HG03175 (cell line): ENCODE results near the gene LMF1.

Source experiments
- ATAC-seq: cut with Tn5 transposase; IDR thresholded peaks from one replicate; pipeline ENCODE4 v1.9.1; 2021; ENCODE audit warnings: mild to moderate bottlenecking, moderate library complexity; ENCODE audit not compliant: unreplicated experiment

Gene LMF1

DNA sequence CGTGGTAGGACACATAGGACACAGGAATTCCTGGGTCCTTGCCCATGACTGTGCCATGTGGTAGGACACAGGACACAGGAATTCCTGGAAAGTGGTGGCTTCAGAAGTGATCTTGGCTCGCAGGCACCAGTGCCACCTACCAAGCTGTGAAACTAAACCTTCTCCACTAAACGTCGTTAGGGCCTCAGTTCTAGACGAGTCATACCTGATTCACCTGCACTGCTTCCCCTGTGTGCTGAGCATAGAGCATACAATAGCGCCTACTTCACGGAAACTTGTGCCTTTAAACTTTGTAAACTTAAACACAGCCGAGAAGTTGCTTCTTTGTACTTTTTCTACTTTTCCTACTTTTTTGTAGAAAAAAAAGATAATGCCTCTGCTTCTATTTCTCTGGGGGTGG, 15.6 kb upstream of the LMF1 start:
- no peak for ATAC-seq

DNA sequence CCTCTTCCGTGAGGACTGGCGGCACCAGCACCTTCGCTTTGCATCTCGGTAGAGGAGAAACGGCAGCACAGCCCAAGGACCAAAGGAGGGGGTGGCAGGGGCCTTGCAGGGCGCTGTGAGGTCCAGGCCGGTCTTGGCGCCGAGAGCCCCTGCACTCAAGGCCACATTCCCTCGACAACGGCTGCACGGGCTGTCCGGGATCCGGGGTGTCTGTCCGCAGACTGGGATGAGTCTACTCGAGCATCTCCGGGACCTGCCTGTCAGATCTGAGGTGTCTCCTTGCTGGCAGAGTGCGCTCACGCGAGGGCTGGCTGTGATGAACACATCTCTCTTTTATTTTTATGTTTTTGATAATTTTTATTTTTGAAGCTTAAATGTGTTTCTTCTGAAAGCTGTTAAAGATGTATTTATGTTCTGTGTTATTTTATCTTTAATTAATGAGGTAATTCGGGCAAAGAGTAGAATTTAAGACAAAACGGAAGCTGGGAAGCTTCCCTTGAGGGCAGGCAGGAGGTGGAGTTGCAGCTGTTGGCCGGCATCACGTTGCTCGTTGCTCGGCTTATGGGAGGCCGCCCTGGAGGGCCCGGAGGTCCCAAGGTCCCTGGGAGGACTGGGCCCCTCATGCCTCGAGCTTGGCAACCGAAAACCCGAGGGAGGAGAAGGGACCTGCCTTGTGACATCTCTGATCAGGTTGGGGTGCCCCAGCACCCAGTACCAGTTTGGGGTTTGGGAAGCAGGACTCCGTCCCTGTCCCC, 15.0 kb upstream of the LMF1 start:
- ATAC-seq, result no peak

DNA sequence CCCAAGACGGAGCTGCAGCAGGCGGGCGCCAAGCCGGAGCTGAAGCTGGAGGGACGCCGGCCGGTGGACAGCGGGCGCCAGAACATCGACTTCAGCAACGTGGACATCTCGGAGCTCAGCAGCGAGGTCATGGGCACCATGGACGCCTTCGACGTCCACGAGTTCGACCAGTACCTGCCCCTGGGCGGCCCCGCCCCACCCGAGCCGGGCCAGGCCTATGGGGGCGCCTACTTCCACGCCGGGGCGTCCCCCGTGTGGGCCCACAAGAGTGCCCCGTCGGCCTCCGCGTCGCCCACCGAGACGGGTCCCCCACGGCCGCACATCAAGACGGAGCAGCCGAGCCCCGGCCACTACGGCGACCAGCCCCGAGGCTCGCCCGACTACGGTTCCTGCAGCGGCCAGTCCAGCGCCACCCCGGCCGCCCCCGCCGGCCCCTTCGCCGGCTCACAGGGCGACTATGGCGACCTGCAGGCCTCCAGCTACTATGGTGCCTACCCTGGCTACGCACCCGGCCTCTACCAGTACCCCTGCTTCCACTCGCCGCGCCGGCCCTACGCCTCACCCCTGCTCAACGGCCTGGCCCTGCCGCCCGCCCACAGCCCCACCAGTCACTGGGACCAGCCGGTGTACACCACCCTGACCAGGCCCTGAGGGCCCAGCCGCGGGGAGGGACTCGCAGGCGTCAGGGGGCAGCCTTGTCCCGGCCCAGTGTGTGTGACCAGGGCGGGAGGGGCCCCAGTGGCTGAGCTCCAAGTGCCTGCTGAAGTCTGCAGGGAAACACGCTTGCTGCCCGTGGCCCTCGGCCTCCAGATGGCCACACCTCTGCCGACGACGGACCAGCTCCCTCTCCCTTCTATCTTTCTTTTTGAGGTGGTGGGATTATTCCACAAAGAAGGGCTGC, 14.2 kb upstream of the LMF1 start:
- ATAC-seq, result no peak

DNA sequence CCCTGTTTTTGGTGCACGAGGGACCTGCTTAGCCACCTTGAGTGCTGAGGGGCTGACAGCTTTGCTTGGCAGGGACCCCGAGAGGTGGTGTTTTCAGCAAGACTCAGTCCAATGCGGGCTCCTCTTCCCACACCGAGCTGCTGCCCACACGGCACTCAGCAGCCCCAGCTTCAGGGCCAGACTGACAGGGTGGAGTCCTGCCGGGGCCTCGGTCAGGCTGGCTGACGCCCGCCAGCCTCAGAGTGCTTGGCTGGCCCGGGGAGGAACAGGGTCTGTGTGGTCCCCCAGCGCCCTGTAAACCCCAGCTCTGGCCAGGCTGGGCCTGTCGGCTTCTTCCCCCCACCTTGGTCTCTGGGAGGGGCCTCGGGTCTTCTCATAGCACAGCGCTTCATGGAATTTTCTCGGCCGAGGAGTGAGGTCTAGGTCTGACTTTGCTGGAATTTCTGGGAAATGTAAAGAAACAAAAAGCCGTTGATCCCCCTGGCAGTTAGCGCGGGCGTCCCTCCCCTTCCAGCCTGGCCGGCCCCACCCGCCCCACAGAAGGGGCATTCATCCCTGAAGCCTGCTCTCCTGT, 13.4 kb upstream of the LMF1 start:
- ATAC-seq, result no peak

DNA sequence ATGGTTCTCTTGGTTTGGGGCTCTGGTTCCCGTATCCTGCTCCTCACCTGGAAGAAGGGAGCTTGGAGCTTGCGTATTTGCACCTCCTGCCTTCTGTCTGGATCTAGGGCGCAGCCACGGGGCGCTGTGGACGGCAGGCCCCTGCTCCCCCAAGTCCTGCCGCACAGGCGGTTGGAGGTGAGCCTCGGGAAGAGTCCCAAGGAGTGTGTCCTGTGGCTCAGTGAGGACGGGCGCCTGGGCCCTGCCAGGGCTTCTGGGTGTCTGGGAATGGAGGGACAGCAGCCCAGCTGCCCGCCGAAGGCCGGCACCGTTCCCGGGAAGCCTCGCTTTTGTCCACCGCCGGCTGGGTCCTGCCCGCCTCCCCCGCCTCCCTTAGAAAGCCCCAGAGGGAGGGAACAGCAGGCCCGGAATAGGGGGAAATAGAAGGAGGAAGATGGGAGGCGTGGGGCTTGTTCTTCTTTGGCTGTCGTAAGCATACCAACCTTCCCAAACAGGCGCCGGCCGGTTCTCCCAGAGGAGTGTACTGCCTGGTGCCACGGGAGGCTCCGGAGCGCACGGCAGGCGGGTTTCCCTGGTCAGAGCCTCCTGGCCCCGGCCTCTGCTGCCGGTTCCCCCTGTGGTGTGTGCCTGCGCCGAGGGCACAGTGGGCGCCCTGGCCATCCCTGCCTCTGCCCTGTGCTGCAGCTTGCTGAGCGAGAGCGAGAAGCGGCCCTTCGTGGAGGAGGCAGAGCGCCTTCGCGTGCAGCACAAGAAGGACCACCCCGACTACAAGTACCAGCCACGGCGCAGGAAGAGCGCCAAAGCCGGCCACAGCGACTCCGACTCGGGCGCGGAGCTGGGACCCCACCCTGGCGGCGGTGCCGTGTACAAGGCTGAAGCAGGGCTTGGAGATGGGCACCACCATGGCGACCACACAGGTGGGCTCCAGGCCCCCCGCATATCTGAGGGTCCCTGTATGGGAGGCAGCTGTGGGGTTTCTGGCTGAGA, 12.6 kb upstream of the LMF1 start:
- no peak for ATAC-seq

DNA sequence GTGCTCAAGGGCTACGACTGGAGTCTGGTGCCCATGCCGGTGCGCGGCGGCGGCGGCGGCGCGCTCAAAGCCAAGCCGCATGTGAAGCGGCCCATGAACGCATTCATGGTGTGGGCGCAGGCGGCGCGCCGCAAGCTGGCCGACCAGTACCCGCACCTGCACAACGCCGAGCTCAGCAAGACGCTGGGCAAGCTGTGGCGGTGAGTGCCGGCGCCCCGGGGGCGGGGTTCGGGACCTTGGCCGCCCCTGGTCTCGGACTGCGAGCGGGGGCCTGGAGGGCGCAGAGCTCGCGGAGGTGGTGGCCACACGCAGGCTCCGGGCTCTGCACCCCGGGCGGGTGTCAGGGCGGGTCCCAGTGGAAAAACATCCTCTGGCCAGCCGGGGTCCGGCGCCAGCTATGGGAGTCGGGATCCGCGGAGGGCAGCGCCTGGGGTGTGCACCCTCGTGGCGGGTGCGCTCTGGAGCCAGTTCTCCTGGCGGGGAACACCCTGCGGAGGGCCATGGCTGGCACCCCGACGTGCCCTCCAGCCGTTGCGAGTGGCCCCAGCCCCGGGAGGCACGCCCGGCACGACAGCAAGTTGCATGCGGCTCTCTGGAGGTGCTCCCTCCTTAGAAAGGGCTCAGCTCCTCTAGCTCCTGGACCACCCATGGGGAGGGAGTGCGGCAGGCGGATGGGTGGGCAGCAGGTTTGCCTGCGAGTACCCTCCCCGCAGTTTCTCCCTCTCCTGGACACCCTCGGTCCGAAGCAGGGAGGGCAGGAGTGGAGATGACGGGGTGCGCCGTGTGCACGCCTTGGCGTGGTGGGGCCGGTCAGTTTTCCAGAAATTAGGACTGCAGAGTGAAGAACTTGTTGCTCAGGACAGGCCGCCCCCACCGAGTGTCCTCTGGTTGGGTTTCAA, 11.6 kb upstream of the LMF1 start:
- ATAC-seq, result no peak

DNA sequence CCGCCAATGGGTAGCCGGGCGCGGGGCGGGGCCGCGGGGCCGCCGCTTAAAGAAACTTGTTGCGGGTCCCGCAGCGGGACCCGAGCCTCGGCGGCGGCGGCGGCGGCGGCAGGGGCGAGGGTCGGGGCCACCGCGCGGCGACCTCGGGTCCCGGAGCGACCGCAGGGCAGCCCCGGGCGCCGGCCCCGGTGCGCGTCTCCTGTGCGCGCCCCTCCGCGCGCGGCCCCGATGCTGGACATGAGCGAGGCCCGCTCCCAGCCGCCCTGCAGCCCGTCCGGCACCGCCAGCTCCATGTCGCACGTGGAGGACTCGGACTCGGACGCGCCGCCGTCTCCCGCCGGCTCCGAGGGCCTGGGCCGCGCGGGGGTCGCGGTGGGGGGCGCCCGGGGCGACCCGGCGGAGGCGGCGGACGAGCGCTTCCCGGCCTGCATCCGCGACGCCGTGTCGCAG, 10.9 kb upstream of the LMF1 start, which contains the start of gene SOX8:
Gene SOX8 (plus strand): TSS at position 76 of the 450 bp plus-strand sequence. CDS start 153 bp downstream, at position 229.
- no peak for ATAC-seq

DNA sequence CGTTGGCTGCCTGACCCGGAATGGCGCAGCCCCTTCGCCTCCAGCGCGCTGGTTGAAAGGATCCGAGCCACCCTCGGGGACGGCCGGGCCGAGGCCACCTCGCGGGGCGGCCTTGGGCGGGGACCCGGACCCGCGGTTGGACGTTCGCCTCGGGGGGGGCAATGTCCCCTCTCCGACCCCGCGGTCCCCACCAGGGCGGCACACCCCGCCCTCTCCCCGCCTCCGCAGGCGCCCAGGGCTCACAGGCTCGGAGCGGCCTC, 9.7 kb upstream of the LMF1 start:
- ATAC-seq, result no peak

DNA sequence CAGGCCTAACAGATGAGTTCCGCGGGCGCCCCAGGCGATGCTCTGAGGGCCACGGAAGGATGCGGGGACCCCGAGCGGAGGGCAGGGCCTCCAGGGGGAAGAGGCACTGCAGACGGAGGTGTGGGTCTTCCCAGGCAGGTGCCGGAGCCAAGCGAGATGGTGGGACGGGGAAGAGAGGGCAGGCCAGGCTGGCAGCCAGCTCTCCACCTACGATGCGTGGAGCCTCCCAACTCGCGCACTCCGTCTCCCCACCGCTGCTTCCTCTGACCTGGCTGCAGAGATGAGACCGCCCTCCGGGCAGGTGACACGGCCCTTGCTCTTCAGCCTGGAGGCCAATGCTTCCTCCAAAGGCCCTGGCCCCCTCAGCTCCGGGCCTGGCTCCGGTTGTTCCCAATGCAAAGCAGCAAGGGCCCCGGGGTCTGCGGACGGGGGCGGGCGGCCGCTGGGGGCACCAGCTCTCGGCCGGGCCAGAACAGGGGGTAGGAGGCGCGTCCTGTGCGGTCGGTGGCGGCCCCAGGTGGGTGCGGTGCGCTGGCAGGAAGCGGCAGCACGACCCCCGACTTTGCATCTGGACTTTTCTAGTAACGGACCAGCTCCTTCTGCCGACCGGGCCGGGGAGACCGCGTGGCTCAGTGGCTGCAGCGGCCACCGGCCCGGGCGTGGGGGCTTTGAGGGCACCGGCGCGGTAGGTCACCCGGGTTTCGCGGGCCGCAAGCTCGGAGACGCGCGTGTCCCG, 9.2 kb upstream of the LMF1 start:
- ATAC-seq, result no peak

DNA sequence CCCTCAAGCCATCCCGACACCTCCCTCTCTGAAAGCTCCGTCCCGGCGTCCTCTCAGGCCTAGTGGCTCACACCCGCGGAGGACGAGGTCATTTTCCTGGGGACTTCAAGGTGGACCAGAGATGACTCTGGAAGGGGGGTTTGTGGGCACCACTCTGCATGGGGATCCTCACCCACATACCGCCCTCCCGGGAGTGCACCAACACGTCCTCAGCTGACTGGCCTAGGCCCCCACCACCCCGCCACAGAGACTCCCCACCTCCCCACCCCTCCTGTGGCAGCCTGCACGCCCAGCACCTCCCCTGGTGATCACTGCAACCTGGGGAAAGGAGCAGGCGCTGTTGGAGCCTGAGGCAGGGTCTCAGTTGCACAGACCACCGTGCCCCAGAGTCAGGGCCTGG, 8.4 kb upstream of the LMF1 start:
- no peak for ATAC-seq

DNA sequence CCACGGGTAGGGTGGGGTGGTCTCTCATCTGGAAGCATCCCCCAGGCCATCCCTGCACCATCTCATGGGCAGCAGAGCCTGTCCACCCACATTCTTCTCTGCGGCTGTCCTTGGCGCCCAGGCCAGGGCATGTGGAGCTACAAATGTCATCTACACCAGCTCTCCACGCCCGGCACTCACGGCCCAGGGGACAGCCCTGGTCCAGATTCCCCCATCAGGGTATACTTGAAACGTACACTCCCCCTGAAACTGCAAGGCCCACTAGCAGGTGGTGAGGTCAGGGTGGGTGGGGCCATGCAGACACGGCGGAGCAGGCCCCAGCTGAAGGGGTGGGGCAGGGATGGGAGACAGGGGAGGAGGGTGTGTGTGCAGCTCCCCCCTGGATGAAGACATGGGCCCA, 7.6 kb upstream of the LMF1 start:
- ATAC-seq, result no peak

DNA sequence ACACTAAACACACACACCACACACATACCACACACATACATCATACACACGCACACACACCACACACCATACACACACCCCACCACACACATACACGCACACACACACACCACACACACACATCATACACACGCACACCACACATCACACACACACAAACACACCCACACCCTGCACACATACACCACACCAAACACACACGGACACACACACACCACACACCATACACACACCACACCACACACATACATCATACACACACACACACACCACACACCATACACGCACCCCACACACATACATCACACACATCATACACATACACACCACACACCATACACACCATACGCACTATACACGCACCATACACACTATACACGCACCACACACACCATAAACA, 7.1 kb upstream of the LMF1 start:
- no peak for ATAC-seq

DNA sequence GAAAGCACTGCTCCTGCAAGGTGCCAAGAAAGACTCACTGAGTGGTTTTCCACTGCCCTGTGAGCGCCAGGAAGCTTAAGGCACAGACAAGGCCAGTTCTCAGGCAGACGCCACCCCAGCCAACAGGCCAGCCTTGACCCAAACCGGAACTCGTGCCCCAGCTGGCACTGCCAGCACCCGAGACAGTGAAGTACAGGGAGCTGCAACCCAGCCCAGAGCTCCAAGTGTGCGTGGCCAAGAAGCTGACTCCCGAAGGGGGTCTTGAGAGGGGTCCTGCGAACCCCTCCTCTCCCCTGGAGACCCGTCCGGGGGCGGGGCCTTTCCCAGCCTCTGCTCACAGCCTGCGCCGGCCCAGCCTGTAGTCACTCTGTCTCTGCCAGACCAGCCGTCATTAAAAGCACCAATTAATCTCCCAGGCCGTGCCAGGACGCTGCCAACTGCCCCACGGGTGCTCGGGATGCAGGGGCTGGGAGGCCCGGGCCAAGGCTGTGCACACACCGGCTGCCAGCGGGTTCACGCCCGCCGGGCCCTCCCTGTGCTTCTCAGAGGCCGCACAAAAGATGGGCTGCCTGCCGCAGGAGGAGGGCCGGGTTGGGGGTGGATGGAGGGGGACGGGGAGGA, 6.4 kb upstream of the LMF1 start:
- no peak for ATAC-seq

DNA sequence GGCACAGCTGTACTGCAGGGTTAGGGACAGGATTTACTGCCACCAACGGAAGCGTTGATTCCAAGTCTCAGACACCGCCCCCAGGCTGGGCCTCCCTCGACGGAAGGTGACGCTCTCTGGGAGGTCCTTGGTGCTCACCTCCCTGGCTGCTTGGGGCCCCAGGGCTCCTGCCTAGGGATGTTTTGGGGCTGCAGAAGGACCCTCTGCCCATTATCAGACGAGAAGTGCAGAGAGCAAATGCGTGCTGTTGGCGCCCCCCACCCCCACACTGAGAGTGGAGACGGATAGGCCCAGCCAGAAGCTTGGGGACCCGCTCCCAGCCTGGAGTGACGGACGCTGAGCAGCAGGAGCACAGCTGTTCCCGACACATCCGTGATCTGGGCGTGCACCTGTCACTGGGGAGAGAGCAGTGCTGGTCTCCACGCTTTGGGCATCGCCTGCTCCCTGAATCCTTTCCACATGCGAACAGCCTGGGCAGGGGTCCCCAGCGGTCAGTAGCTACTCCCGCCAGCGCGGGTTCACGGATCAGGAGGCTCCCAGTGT, 5.7 kb upstream of the LMF1 start:
- ATAC-seq, result no peak

DNA sequence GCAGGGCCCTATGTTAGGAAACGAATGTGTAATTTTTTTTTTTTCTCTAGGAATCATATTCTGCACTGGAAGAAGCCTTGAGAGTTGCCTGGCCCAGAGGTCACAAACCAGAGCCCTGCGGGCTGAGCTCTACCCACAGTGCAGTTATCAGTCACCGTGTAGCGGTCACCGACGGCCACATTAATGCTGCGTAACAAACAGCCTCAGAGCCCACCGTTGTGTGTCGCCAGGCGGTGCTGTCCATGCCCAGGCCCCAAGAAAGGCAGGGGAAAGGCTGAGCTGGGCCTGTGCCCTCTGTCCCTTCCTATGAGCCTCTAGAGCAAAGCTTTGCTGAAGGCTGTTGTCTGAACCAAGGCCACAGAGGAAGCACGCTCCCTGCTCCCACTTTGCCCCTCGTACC, 4.5 kb upstream of the LMF1 start:
- ATAC-seq, result no peak

DNA sequence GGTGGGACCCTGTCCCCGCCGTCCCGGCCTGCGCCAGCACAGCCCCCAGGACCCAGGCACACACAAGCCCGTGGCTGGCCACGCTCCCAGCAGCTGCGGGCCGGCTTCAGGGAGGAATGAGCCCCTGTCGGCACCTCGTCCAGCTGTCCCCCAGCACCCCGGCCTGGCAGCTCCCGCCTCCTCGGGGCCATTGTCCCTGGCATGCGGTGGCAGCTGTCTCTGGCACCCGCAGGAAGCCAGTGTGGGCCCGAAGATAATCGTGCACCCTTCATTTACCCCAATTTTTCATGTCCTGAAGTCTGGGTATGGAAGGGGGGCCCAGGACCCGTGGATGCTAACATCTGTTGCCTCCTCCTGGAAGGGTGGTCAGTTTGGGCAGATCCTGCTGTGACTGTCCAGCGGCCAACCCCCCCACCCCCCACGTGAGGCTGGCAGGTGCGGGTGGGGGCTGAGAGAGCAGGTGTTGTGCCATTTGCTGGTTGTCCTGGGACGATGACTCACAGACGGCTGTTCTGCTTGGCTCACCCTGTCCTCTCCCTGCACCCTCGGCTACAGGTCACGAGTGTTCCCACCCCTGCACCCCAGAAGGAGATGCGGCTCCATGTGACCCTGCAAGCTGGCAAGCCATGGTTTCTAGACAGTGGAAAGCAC, 4.0 kb upstream of the LMF1 start:
- no peak for ATAC-seq

DNA sequence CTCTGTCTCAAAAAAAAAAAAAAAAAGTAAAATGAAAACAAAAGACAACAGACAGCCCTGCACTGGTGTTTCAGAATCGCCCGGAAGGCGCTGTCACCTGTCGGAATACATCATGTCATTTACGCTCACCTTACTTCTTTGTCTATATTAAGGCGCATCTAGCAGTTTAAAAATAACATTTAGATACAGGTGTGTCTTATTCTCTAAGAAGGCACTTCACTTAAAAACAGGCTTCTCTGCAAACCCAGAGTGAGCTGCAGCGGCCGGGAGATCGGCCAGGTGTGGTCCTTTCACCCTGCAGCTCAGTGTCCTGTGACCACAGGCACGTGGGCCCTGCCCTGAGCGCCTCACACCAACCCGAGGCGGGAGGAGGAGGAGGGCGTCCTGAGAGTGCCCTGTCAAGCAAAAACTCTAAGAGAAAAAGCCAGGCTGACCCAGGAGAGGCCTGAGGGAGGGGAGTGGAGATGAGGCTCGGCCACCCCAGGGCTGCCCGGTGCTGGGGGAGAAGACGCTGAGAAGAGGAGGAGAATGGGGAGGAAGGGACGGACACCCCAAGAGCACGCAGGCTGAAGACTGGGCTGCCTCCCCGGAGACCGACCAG, 3.3 kb upstream of the LMF1 start:
- no peak for ATAC-seq
